ENCODE measurements around the gene NEDD9. TPM values are rescaled to one million over a fixed set of nuclear protein-coding genes. Genes with fewer than 3 reads are reported as not detected.

Gene NEDD9
- total RNA-seq, 1 experiment from 2014 or later: 0.17 TPM

GRCh38 chr6:11210386-11211138, 21.9 kb downstream of the NEDD9 start (continued):
- TF ChIP-seq EZH2phosphoT487 (IDR thresholded peaks at IDR 0.05; ENCODE audit: borderline replicate concordance) (no peak), ELF1 (IDR thresholded peaks at IDR 0.05; ENCODE audit: borderline replicate concordance, low read depth) (no peak)

DNA sequence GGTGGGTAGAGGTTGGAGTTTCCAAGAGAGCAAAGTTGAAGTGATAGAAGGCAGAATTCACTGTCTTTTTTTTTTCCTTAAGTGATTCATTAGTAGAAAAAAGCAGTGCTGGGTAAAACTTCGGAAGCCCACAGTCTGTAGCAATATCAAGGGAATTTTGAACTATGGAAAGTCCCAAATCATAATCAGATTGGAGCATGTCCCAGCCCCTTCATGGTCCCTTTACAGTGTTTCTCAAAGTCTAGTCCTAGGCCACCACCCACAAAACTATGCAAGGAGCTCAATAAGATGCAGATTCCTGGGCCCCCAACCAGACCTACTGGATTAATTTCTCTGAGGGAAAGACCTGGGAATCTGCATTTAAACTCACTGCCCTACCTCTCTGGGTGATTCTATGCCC, 22.6 kb downstream of the NEDD9 start:
- TF ChIP-seq JUND (IDR thresholded peaks at IDR 0.05) (no peak), SIN3A (IDR thresholded peaks at IDR 0.05; ENCODE audit: low read depth) (no peak), FOSL1 (IDR thresholded peaks at IDR 0.05; ENCODE audit: low read depth) (no peak)
- TF ChIP-seq, protein P1, sequence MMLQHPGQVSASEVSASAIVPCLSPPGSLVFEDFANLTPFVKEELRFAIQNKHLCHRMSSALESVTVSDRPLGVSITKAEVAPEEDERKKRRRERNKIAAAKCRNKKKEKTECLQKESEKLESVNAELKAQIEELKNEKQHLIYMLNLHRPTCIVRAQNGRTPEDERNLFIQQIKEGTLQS (IDR thresholded peaks at IDR 0.05): no peak
- TF ChIP-seq, protein P2, sequence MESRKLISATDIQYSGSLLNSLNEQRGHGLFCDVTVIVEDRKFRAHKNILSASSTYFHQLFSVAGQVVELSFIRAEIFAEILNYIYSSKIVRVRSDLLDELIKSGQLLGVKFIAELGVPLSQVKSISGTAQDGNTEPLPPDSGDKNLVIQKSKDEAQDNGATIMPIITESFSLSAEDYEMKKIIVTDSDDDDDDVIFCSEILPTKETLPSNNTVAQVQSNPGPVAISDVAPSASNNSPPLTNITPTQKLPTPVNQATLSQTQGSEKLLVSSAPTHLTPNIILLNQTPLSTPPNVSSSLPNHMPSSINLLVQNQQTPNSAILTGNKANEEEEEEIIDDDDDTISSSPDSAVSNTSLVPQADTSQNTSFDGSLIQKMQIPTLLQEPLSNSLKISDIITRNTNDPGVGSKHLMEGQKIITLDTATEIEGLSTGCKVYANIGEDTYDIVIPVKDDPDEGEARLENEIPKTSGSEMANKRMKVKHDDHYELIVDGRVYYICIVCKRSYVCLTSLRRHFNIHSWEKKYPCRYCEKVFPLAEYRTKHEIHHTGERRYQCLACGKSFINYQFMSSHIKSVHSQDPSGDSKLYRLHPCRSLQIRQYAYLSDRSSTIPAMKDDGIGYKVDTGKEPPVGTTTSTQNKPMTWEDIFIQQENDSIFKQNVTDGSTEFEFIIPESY (IDR thresholded peaks at IDR 0.05; ENCODE audit: extremely low read depth, insufficient replicate concordance, low read length): no peak
- no peaks in the 10 kb centered on the region for H3K9me2 ChIP-seq (ENCODE audit: insufficient read depth)
- DNase-seq (ENCODE audit: low read depth, low spot score) (no peak), ATAC-seq (no peak)
- no peaks in the 10 kb centered on the region for H3K9me3 ChIP-seq (ENCODE audit: control insufficient read depth in 1 of 2, insufficient read depth in 1 of 2, low read depth in 1 of 2, low read length in 2 of 2)
- no peak overlapping the region for H3K9ac ChIP-seq (ENCODE audit: low read length)
- RAD21 ChIA-PET (ENCODE audit: low non-redundant PET in 1 of 2, low total read pairs in 2 of 2, uncharacterized antibody in 2 of 2, unreplicated experiment in 2 of 2): no interaction called here
- POLR2A ChIA-PET: no interaction called here
- H3K4me3 ChIP-seq (replicated peaks in 1 of 2; ENCODE audit: low read depth in 1 of 2, low read length in 2 of 2): no peak overlapping the region
- H3K36me3 ChIP-seq (ENCODE audit: control insufficient read depth in 1 of 2, insufficient read depth in 2 of 2, low read length in 2 of 2): no peaks in the 10 kb centered on the region
- no peaks in the 10 kb centered on the region for H3K27me3 ChIP-seq (ENCODE audit: insufficient read depth, low read length)
- no peak overlapping the region for H2AFZ ChIP-seq (ENCODE audit: low read depth, low read length, poor library complexity, severe bottlenecking)
- H4K20me1 ChIP-seq (ENCODE audit: insufficient read depth): no peaks in the 10 kb centered on the region
- no peaks in the 10 kb centered on the region for H3K79me2 ChIP-seq (ENCODE audit: insufficient read depth, low read length)
- intact Hi-C loops (cut with micrococcal nuclease): no loop called here
- CTCF ChIA-PET: no interaction called here
- no peak overlapping the region for H3K4me2 ChIP-seq (ENCODE audit: low read length)
- no peak overlapping the region for H3K27ac ChIP-seq (ENCODE audit: low read depth, low read length)
- peaks cover 0 to 10% of the 10 kb centered on the region in 2 experiments; a peak in 1 of 4 replicates for H3K4me1 ChIP-seq (ENCODE audit: control insufficient read depth in 1 of 2, insufficient read depth in 2 of 2, low read length in 2 of 2)
- BruUV-seq (replicated peaks): no TSS peak

Measured in HCT116 (cell line).